ENCODE results near the gene LHFPL6.

The LHFPL6 gene

GRCh38 chr13:39297664-39298171 lies 305.3 kb downstream of the LHFPL6 start:
- no peak for DNase-seq
- TF ChIP-seq CTCF (IDR thresholded peaks at IDR 0.05) = no peak
- Mint-ChIP-seq H3K27me3 (ENCODE audit: low read depth, poor library complexity) (peaks cover 2% of the 10 kb centered on the region), H3K36me3 (ENCODE audit: low read depth) (peaks cover 17% of the 10 kb centered on the region), H3K9me3 (peaks cover 34% of the 10 kb centered on the region), H3K4me1 (peaks cover under 1% of the 10 kb centered on the region), H3K27ac (no peak overlapping the region), H3K4me3 (no peak overlapping the region)

- no peak overlapping the region for H3K4me3 Mint-ChIP-seq
- peaks cover 39% of the 10 kb centered on the region for H3K9me3 Mint-ChIP-seq
Measured at GRCh38 chr13:39297023-39297422, 306.0 kb downstream of the LHFPL6 start.

GRCh38 chr13:39296193-39296592 lies 306.8 kb downstream of the LHFPL6 start:
- DNase-seq = no peak
- Mint-ChIP-seq H3K4me1 (no peaks in the 10 kb centered on the region), H3K36me3 (ENCODE audit: low read depth) (peaks cover 17% of the 10 kb centered on the region), H3K27ac (no peak overlapping the region), H3K4me3 (no peak overlapping the region), H3K27me3 (ENCODE audit: low read depth, poor library complexity) (peaks cover 2% of the 10 kb centered on the region), H3K9me3 (peaks cover 40% of the 10 kb centered on the region)
- no peak for TF ChIP-seq CTCF (IDR thresholded peaks at IDR 0.05)

More at GRCh38 chr13:39297023-39297422, 306.0 kb downstream of the LHFPL6 start:
- Mint-ChIP-seq H3K4me1 (no peaks in the 10 kb centered on the region), H3K36me3 (ENCODE audit: low read depth) (peaks cover 17% of the 10 kb centered on the region), H3K27ac (no peak overlapping the region), H3K27me3 (ENCODE audit: low read depth, poor library complexity) (peaks cover 2% of the 10 kb centered on the region)
- DNase-seq = no peak
- no peak for TF ChIP-seq CTCF (IDR thresholded peaks at IDR 0.05)
